HG02571 (cell line): ENCODE data around the gene FOXO3.

Experiments used
- ATAC-seq: cut with Tn5 transposase; IDR thresholded peaks from one replicate; pipeline ENCODE4 v1.9.1; 2021; ENCODE audit warnings: mild to moderate bottlenecking, moderate library complexity; ENCODE audit not compliant: unreplicated experiment

The FOXO3 gene

GRCh38 chr6:108710030-108710429, 149.3 kb downstream of the FOXO3 start:
- ATAC-seq = no peak

- no peak for ATAC-seq
Observed at GRCh38 chr6:108710551-108710950, 149.8 kb downstream of the FOXO3 start.

GRCh38 chr6:108711071-108711470, 150.4 kb downstream of the FOXO3 start:
- ATAC-seq = no peak

GRCh38 chr6:108711826-108712225, 151.1 kb downstream of the FOXO3 start:
- no peak for ATAC-seq

- no peak for ATAC-seq
Observed at GRCh38 chr6:108712946-108713345, 152.2 kb downstream of the FOXO3 start.

GRCh38 chr6:108714101-108714765, 153.5 kb downstream of the FOXO3 start:
- ATAC-seq = no peak

- no peak for ATAC-seq
Observed at GRCh38 chr6:108714766-108715414, 154.2 kb downstream of the FOXO3 start.

- ATAC-seq = no peak
Observed at GRCh38 chr6:108715832-108716231, 155.1 kb downstream of the FOXO3 start.

GRCh38 chr6:108716801-108717791, 156.4 kb downstream of the FOXO3 start:
- no peak for ATAC-seq

GRCh38 chr6:108719477-108719876, 158.8 kb downstream of the FOXO3 start:
- no peak for ATAC-seq

- ATAC-seq = no peak
Observed at GRCh38 chr6:108720827-108721226, 160.1 kb downstream of the FOXO3 start.

GRCh38 chr6:108721286-108721685, 160.6 kb downstream of the FOXO3 start:
- ATAC-seq = no peak

GRCh38 chr6:108723594-108723993, 162.9 kb downstream of the FOXO3 start:
- ATAC-seq = no peak

GRCh38 chr6:108726726-108727339, 166.1 kb downstream of the FOXO3 start:
- no peak for ATAC-seq

GRCh38 chr6:108727966-108728730, 167.4 kb downstream of the FOXO3 start:
- ATAC-seq = no peak

- ATAC-seq = no peak
Observed at GRCh38 chr6:108728826-108729225, 168.1 kb downstream of the FOXO3 start.

- ATAC-seq = no peak
Observed at GRCh38 chr6:108730635-108731515, 170.2 kb downstream of the FOXO3 start.

- no peak for ATAC-seq
Observed at GRCh38 chr6:108732091-108732870, 171.6 kb downstream of the FOXO3 start.

- no peak for ATAC-seq
Observed at GRCh38 chr6:108733051-108733450, 172.3 kb downstream of the FOXO3 start.
